SK-N-MC (cell line): ENCODE measurements around the gene GHRH.

Experiments used
- EZH2 ChIP-seq: fragments of 200-600 bp; sonication (generic); IDR thresholded peaks from one replicate; pipeline ENCODE4 v1.6.1; 2017; ENCODE audit warnings: antibody characterized with exemption
- POLR2AphosphoS5 ChIP-seq: IDR thresholded peaks from 2 replicates; pipeline ENCODE4 v1.6.1; 2012; ENCODE audit warnings: mild to moderate bottlenecking, low read depth, low read length, borderline replicate concordance

- TF ChIP-seq EZH2 (no peak), POLR2AphosphoS5 (no peak)
Measured at GRCh38 chr20:37256286-37256685, 5.3 kb downstream of the GHRH start.
